Measurements from ENCODE around the gene PHACTR3.

The PHACTR3 gene

GRCh38 chr20:59676126-59676850 lies 71.9 kb downstream of the PHACTR3 start:
- DNase-seq: no peak

GRCh38 chr20:59676851-59677182 lies 72.5 kb downstream of the PHACTR3 start:
- DNase-seq: no peak

- no peak for DNase-seq
These were observed 73.2 kb downstream of the PHACTR3 start for GRCh38 chr20:59677586-59677985.

GRCh38 chr20:59678288-59678687 lies 73.9 kb downstream of the PHACTR3 start:
- no peak for DNase-seq

GRCh38 chr20:59678951-59679350 lies 74.6 kb downstream of the PHACTR3 start:
- DNase-seq: no peak

- DNase-seq: no peak
These were observed 75.9 kb downstream of the PHACTR3 start for GRCh38 chr20:59680148-59680650.

- DNase-seq: no peak
These were observed 76.5 kb downstream of the PHACTR3 start for GRCh38 chr20:59680852-59681251.

GRCh38 chr20:59682603-59683002 lies 78.3 kb downstream of the PHACTR3 start:
- no peak for DNase-seq

- no peak for DNase-seq
These were observed 78.8 kb downstream of the PHACTR3 start for GRCh38 chr20:59683181-59683580.

GRCh38 chr20:59684685-59685242 lies 80.4 kb downstream of the PHACTR3 start:
- DNase-seq: no peak

- no peak for DNase-seq
These were observed 82.3 kb downstream of the PHACTR3 start for GRCh38 chr20:59686404-59687346.

GRCh38 chr20:59688356-59688755 lies 84.0 kb downstream of the PHACTR3 start:
- DNase-seq: no peak

GRCh38 chr20:59688999-59689398 lies 84.7 kb downstream of the PHACTR3 start:
- no peak for DNase-seq

- DNase-seq: no peak
These were observed 85.8 kb downstream of the PHACTR3 start for GRCh38 chr20:59690101-59690500.

- DNase-seq: no peak
These were observed 86.6 kb downstream of the PHACTR3 start for GRCh38 chr20:59690976-59691375.

GRCh38 chr20:59692139-59692538 lies 87.8 kb downstream of the PHACTR3 start:
- no peak for DNase-seq

- no peak for DNase-seq
These were observed 89.2 kb downstream of the PHACTR3 start for GRCh38 chr20:59693587-59693986.

GRCh38 chr20:59696476-59696875 lies 92.1 kb downstream of the PHACTR3 start:
- no peak for DNase-seq

GRCh38 chr20:59697068-59697467 lies 92.7 kb downstream of the PHACTR3 start:
- no peak for DNase-seq

GRCh38 chr20:59698598-59698997 lies 94.3 kb downstream of the PHACTR3 start:
- DNase-seq: no peak

- no peak for DNase-seq
These were observed 96.9 kb downstream of the PHACTR3 start for GRCh38 chr20:59701236-59701635.

GRCh38 chr20:59703046-59703445 lies 98.7 kb downstream of the PHACTR3 start:
- DNase-seq: no peak

- no peak for DNase-seq
These were observed 101.5 kb downstream of the PHACTR3 start for GRCh38 chr20:59705651-59706399.
